Spleen (tissue), 7 donors: ENCODE measurements around the gene IGFBP3.

ENCODE experiments used
- POLR2A ChIP-seq, 3 donors: fragments of 450-650 bp; IDR thresholded peaks; one replicate each; pipeline ENCODE4 v1.5.1; 2017; ENCODE audit warnings: antibody characterized with exemption in 3 of 3, mild to moderate bottlenecking in 1 of 3
- POLR2AphosphoS5 ChIP-seq, 3 donors: sonication (generic); formaldehyde crosslinking; IDR thresholded peaks; one replicate each; pipeline ENCODE4 v1.5.1; 2017; ENCODE audit warnings: antibody characterized with exemption in 3 of 3
- TF ChIP-seq, protein P1 (sequence below), 11 experiments: fragments of 200-600 bp in 7 of 11; fragments of 450-650 bp in 4 of 11; sonication (generic) in 4 of 11; IDR thresholded peaks in 8 of 11; conservative IDR thresholded peaks in 3 of 11; 1 replicate in 7 of 11; 2 replicates in 4 of 11; pipeline versions ENCODE4 v1.4.0 to v1.8.0; 2016 to 2021; ENCODE audit warnings: antibody characterized with exemption in 11 of 11, inconsistent platforms in 4 of 11, mild to moderate bottlenecking in 1 of 11
- donor health status: DM: no; HTN: no; CAD: no; lungs with moderate emphysema.
- donor health status: DM: no; HTN: no; CAD: no.
- donor health status: DM: no; HTN: no; CAD: no.

- TF ChIP-seq, protein P1, sequence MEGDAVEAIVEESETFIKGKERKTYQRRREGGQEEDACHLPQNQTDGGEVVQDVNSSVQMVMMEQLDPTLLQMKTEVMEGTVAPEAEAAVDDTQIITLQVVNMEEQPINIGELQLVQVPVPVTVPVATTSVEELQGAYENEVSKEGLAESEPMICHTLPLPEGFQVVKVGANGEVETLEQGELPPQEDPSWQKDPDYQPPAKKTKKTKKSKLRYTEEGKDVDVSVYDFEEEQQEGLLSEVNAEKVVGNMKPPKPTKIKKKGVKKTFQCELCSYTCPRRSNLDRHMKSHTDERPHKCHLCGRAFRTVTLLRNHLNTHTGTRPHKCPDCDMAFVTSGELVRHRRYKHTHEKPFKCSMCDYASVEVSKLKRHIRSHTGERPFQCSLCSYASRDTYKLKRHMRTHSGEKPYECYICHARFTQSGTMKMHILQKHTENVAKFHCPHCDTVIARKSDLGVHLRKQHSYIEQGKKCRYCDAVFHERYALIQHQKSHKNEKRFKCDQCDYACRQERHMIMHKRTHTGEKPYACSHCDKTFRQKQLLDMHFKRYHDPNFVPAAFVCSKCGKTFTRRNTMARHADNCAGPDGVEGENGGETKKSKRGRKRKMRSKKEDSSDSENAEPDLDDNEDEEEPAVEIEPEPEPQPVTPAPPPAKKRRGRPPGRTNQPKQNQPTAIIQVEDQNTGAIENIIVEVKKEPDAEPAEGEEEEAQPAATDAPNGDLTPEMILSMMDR (IDR thresholded peaks at IDR 0.05 in 8 of 11, conservative IDR thresholded peaks at IDR 0.05 in 3 of 11): no peak
- TF ChIP-seq POLR2A (IDR thresholded peaks at IDR 0.05) (no peak), POLR2AphosphoS5 (IDR thresholded peaks at IDR 0.05) (no peak)
These were observed 268 bp upstream of the IGFBP3 start for GRCh38 chr7:45921381-45921698.
